ENCODE results near the gene ZBTB9. TPM values are rescaled to one million over a fixed set of nuclear protein-coding genes. Genes with fewer than 3 reads are reported as not detected.

Gene ZBTB9
- total RNA-seq, 2 donors from 2014 or later: 1.8 to 5.3 TPM

DNA sequence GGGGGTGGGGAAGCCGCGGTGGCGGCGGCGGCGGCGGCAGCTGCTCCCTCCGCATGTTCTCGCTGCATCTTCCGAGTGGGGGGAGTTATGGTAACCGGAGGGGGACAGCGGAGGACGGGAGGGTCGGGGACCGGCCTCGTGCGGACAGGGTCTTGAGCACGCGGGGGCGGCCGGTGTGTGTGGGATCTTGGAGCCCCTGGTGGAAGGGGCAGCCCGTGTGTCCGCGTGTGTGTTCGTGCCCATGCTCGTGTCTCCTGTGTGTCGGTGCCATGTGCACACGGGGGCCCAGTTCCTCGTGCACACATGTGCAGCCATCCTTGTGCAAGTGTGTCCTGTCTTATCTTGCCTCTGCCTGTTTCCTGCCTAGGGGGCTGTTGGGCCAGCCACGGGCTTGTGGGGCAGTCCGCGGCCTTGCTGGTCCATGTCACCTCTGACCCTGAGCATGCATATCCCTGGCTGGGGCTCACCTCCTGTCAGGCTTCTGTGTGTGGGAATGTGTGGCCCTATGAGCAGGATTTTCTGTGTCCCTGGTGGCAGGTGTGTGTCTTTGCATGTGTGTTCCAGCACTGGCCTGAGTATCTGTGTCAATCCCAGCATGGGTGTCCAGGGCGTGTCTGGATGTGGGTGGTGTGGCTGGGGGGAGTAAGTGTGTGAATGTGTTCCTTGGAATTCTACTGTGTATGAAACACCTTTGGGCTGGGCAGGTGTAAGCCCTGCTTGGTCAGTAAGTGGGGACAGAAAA lies 26.0 kb upstream of the ZBTB9 start:
- Histone ChIP-seq H3K4me1 (peaks cover 28% of the 10 kb centered on the region), H3K27me3 (no peaks in the 10 kb centered on the region), H3K9me3 (no peaks in the 10 kb centered on the region), H3K27ac (peak overlapping the region in 2 of 4 donors; percentile 37 to 49), H3K36me3 (replicated peaks in 1 of 2; ENCODE audit: insufficient read depth in 1 of 2, low read depth in 2 of 2) (no peaks in the 10 kb centered on the region), H3K4me3 (no peak overlapping the region)
- WGBS, 2 donors: 5 to 15% methylated on average over 12 to 16 of the region's 33 CpGs
- intact Hi-C loops (cut with DNase I): no loop called here
- DNase-seq (peak; percentile 23 to 35 (median 32)), ATAC-seq (peak; percentile 8)
- TF ChIP-seq POLR2A (IDR thresholded peaks at IDR 0.05): no peak
- TF ChIP-seq, protein P1, sequence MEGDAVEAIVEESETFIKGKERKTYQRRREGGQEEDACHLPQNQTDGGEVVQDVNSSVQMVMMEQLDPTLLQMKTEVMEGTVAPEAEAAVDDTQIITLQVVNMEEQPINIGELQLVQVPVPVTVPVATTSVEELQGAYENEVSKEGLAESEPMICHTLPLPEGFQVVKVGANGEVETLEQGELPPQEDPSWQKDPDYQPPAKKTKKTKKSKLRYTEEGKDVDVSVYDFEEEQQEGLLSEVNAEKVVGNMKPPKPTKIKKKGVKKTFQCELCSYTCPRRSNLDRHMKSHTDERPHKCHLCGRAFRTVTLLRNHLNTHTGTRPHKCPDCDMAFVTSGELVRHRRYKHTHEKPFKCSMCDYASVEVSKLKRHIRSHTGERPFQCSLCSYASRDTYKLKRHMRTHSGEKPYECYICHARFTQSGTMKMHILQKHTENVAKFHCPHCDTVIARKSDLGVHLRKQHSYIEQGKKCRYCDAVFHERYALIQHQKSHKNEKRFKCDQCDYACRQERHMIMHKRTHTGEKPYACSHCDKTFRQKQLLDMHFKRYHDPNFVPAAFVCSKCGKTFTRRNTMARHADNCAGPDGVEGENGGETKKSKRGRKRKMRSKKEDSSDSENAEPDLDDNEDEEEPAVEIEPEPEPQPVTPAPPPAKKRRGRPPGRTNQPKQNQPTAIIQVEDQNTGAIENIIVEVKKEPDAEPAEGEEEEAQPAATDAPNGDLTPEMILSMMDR (IDR thresholded peaks at IDR 0.05): peak in 6 of 7 experiments; percentile 11 to 50 (median 34)

DNA sequence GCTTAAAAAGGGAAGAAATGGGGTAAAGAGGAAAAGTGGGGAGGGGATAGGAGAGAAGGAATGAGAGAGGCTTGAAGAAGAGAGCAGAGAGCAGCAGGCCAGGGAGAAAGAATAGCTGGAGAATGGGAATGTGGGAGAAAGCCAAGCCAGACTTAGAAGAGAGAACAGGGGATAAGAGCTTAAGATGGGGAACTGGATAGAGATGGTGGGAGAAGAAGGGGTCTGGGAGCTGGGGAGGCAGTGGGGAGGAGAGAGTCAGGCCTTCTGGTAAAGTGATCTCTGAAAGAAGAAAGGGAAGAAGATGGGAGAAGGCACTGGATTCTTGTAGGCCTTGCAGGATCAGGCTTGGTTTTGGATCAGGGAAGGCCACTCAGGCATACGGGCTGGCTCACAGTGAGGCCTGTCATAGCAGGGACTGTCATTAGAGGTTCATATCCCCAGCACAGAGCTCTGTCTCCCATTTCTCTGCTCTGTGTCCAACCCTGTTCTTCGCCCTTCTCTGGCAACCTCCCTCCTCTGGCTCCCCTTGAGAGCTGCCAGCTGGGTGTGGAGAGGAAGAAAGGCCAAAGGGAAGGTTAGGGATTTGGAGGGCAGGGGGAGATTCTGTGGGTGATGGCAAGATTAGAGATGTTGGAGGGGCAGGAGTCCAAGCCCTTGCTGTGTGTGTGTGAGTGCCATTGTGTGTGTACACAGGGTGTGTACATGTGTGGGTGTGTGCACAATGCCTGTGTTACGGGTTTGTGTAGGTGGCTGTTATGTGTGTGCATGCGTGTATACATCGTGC lies 25.2 kb upstream of the ZBTB9 start:
- Histone ChIP-seq H3K36me3 (replicated peaks in 1 of 2; ENCODE audit: insufficient read depth in 1 of 2, low read depth in 2 of 2) (no peaks in the 10 kb centered on the region), H3K9me3 (no peaks in the 10 kb centered on the region), H3K4me1 (peaks cover 28% of the 10 kb centered on the region), H3K4me3 (no peak overlapping the region), H3K27me3 (no peaks in the 10 kb centered on the region), H3K27ac (peak overlapping the region in 2 of 4 donors; percentile 37 to 49)
- intact Hi-C loops (cut with DNase I): no loop called here
- no peak for DNase-seq
- TF ChIP-seq, protein P1 (IDR thresholded peaks at IDR 0.05): no peak
- TF ChIP-seq POLR2A (IDR thresholded peaks at IDR 0.05): no peak
- no peak for ATAC-seq
- WGBS, 2 donors: 72 to 86% methylated on average over 5 of the region's 5 CpGs

DNA sequence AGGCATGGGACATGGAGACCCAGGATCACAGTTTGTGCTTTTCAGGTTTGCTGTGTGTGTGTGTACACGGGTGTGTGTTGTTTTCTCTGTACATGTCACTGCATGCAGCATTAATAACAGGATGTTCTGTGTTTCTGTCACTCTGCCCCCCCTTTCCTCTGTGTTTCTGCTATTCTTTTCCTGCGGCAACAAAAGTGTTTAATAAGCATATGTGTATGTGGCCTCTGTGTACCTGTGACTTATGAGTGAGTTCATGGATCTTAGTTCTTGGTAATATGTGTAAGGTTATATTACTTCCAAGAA lies 24.7 kb upstream of the ZBTB9 start:
- Histone ChIP-seq H3K36me3 (replicated peaks in 1 of 2; ENCODE audit: insufficient read depth in 1 of 2, low read depth in 2 of 2) (no peaks in the 10 kb centered on the region), H3K9me3 (no peaks in the 10 kb centered on the region), H3K27ac (no peak overlapping the region), H3K4me3 (no peak overlapping the region), H3K27me3 (no peaks in the 10 kb centered on the region), H3K4me1 (peaks cover 24% of the 10 kb centered on the region)
- TF ChIP-seq, protein P1 (IDR thresholded peaks at IDR 0.05): no peak
- no peak for TF ChIP-seq POLR2A (IDR thresholded peaks at IDR 0.05)
- 42 to 69% methylated on average over 2 of the region's 2 CpGs for WGBS, 2 donors
- no peak for ATAC-seq
- intact Hi-C loops (cut with DNase I): no loop called here
- DNase-seq: no peak

DNA sequence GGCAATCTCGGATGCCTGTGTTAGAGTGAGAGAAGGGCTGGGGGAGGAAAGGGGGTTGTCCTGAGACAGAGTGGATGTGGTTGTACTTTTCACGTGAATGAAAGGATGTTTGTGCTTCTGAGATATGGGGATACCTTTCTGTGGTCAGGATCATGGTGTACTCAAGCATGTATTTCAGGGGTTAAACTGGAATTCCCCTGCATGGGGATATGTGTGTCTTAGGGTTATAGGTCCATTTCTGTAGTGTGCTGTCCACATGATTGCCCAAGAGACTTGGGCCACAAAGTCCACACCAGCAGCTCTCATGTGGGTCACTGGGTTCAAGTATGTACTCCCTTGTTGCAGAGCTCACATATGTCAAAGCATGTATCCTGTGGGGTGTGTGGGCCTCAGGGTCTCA lies 24.0 kb upstream of the ZBTB9 start:
- DNase-seq: no peak
- H3K9me3 ChIP-seq: no peaks in the 10 kb centered on the region
- WGBS, 2 donors: 61 to 76% methylated on average over 2 of the region's 2 CpGs
- intact Hi-C loops (cut with DNase I): no loop called here
- TF ChIP-seq POLR2A (IDR thresholded peaks at IDR 0.05): no peak
- TF ChIP-seq, protein P1 (IDR thresholded peaks at IDR 0.05): no peak
- H3K36me3 ChIP-seq (replicated peaks in 1 of 2; ENCODE audit: insufficient read depth in 1 of 2, low read depth in 2 of 2): no peaks in the 10 kb centered on the region
- peaks cover 18% of the 10 kb centered on the region for H3K4me1 ChIP-seq
- no peak for ATAC-seq
- no peak overlapping the region for H3K4me3 ChIP-seq
- H3K27ac ChIP-seq: no peak overlapping the region
- no peaks in the 10 kb centered on the region for H3K27me3 ChIP-seq
